ENCODE results near the gene GLT1D1.

The GLT1D1 gene

GRCh38 chr12:128916425-128916824 is 63.1 kb downstream of the GLT1D1 start:
- DNase-seq (ENCODE audit: extremely low read depth, low read depth), result no peak
- TF ChIP-seq, protein P1, sequence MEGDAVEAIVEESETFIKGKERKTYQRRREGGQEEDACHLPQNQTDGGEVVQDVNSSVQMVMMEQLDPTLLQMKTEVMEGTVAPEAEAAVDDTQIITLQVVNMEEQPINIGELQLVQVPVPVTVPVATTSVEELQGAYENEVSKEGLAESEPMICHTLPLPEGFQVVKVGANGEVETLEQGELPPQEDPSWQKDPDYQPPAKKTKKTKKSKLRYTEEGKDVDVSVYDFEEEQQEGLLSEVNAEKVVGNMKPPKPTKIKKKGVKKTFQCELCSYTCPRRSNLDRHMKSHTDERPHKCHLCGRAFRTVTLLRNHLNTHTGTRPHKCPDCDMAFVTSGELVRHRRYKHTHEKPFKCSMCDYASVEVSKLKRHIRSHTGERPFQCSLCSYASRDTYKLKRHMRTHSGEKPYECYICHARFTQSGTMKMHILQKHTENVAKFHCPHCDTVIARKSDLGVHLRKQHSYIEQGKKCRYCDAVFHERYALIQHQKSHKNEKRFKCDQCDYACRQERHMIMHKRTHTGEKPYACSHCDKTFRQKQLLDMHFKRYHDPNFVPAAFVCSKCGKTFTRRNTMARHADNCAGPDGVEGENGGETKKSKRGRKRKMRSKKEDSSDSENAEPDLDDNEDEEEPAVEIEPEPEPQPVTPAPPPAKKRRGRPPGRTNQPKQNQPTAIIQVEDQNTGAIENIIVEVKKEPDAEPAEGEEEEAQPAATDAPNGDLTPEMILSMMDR (IDR thresholded peaks at IDR 0.05; ENCODE audit: low read depth, low read length, missing control alignments), result no peak
- H3K4me3 ChIP-seq (replicated peaks; ENCODE audit: low read depth, low read length), result no peak overlapping the region

DNA sequence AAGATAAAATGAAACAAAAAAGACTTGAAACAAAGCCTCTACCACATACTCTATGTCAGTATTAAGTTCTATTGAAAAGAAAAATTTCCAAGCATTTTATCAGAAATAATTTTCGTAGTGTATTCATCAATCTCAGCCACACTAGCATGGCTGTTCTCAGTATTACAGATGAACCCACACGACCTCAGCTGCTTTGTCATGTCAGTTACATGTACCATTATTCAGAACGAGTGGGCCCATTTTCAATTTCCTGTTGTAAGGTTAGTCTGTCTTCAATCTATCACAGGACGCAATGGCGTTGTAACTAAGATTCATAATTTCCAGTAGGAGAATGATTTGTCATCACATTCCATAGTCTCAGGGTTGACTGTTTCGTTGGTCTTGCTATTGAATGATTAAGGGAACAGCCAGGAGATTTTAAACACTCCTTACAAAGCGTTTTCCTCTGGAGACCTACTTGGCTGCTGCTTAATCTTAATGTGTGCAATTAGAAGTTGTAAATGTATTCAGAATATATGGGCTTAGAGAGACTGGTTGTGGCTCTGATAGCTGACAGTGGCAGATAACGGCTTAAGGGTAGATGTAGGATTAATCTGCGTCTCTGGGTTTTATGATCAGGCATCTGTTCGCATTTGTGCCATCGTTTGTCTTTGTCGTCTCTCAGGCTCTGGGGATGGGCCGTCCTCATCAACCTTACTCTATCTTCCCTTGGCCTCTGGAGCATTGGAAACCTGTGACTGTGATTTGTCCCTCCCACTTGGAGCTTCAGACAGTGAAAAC is 65.4 kb downstream of the GLT1D1 start:
- TF ChIP-seq, protein P1 (IDR thresholded peaks at IDR 0.05; ENCODE audit: low read depth, low read length, missing control alignments), result no peak
- DNase-seq (ENCODE audit: extremely low read depth, low read depth), result no peak
- H3K4me3 ChIP-seq (replicated peaks; ENCODE audit: low read depth, low read length), result no peak overlapping the region

DNA sequence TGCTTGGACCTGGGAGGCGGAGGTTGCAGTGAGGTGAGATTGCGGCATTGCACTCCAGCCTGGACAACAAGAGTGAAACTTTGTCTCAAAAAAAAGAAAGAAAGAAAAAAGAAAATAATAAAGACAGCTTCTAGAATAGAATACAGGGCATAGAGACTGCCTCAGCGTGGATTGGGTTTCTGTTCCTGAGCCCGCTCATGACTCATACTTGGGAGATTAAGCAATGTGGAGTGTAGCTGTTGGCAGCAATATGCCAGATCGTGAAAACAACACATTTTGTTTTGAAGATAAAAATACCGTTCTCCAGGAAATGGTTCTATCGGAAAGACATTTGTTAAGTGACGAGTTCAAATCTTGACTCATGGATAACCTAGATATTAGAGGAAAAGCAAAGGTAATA is 67.2 kb downstream of the GLT1D1 start:
- no peak for DNase-seq (ENCODE audit: extremely low read depth, low read depth)
- TF ChIP-seq, protein P1 (IDR thresholded peaks at IDR 0.05; ENCODE audit: low read depth, low read length, missing control alignments), result no peak
- H3K4me3 ChIP-seq (replicated peaks; ENCODE audit: low read depth, low read length), result no peak overlapping the region

GRCh38 chr12:128928361-128928760 is 75.1 kb downstream of the GLT1D1 start:
- TF ChIP-seq, protein P1 (IDR thresholded peaks at IDR 0.05; ENCODE audit: low read depth, low read length, missing control alignments), result no peak
- DNase-seq (ENCODE audit: extremely low read depth, low read depth), result no peak
- no peak overlapping the region for H3K4me3 ChIP-seq (replicated peaks; ENCODE audit: low read depth, low read length)

DNA sequence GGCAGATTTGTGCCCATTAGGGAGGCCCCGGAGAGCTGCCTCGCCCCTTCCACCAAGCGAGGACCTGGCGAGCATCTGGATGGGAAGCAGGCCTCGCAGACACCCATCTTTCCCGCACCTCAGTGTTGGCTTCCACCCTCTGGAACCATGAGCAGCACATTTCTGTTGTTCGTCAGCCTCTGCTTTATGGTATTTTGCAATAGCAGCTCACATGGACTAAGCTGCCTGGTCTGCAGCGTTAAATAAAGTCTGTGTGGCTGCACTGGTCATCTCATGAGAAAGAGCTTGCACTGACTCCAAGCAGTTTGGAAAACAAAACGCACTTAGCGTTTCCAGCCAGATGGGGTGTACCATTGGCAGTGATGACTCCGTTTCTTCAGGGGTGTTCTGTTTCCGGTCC is 75.8 kb downstream of the GLT1D1 start:
- TF ChIP-seq, protein P1 (IDR thresholded peaks at IDR 0.05; ENCODE audit: low read depth, low read length, missing control alignments), result no peak
- H3K4me3 ChIP-seq (replicated peaks; ENCODE audit: low read depth, low read length), result no peak overlapping the region
- DNase-seq (ENCODE audit: extremely low read depth, low read depth), result no peak

DNA sequence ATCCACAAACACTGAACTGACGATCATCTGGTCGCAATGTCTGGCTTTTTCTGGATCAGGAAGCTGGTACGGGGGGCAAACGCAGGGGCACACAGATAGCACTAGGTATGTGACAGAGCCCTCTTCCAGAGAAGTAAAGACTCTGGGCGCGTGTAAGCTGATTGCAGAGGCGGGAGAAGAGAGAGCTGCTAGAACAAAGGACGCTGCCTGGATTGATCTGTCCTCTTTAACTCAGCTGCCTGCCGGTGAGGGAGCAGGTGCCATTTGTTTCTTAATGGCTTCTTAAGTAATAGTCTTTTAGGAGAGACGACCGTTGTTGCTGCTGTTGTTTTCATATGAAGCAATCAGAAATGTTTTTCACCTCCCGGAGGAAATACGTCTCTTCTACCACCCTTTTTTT is 77.3 kb downstream of the GLT1D1 start:
- no peak for DNase-seq (ENCODE audit: extremely low read depth, low read depth)
- TF ChIP-seq, protein P1 (IDR thresholded peaks at IDR 0.05; ENCODE audit: low read depth, low read length, missing control alignments), result no peak

DNA sequence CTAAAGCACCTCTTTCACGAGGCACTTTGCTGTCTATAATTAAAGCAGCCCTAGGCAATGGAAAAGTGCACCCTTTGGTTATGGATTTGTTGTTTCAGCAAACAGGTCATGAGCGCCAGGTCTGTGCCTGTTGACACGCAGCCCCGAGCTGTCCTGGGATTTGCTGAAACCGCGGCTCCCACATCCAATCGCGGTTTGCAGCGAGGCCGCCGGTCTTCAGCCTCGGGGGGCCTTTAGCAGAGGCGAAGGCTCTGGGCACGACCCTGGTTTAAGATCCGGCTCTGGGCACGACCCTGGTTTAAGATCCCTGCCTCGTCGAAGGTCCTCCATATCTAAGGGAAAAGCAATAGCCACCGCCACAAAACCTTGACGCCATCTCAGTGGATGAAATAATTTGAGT is 79.2 kb downstream of the GLT1D1 start:
- TF ChIP-seq, protein P1 (IDR thresholded peaks at IDR 0.05; ENCODE audit: low read depth, low read length, missing control alignments), result no peak
- DNase-seq (ENCODE audit: extremely low read depth, low read depth), result no peak
- H3K4me3 ChIP-seq (replicated peaks; ENCODE audit: low read depth, low read length), result no peak overlapping the region

More for the DNA sequence above, 77.3 kb downstream of the GLT1D1 start:
- H3K4me3 ChIP-seq (replicated peaks; ENCODE audit: low read depth, low read length), result no peak overlapping the region

All from HFF-Myc (cell line).